HG03064 (cell line): ENCODE data around the gene GTSF1L.

ENCODE experiments used
- ATAC-seq: cut with Tn5 transposase; IDR thresholded peaks from one replicate; pipeline ENCODE4 v1.9.1; 2021; ENCODE audit warnings: low read depth; ENCODE audit not compliant: unreplicated experiment

GTSF1L gene

DNA sequence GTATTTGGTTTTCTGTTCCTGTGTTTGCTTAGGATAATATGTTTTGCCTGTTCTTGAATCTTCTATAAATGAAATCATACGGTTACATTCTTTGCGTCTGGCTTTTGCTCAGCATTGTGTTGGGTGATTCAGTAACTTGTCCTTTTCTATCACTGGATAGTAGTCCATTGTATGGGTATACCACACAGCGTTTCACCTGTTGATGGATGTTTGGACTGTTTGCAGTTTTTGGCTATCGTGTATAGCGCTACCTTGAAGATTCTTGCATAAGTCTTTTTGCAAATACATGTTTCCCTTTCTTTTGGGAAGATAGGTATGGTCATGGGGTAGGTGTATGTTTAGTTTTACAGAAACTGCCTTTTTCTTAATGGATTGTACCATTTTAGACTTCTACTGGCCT, 50.4 kb downstream of the GTSF1L start:
- ATAC-seq, result no peak
